Right hindlimb (tissue), 1 donor: ENCODE measurements around the gene TPT1.

Source experiments
- DNase-seq: peaks from one replicate; pipeline ENCODE4 v3.0.0-alpha.2; 2018

TPT1 gene

GRCh38 chr13:45333251-45333976, 7.6 kb downstream of the TPT1 start:
- no peak for DNase-seq

- DNase-seq: no peak
Observed at GRCh38 chr13:45332831-45333219, 8.2 kb downstream of the TPT1 start.

GRCh38 chr13:45332036-45332830, 8.8 kb downstream of the TPT1 start:
- no peak for DNase-seq

- no peak for DNase-seq
Observed at GRCh38 chr13:45331692-45332035, 9.3 kb downstream of the TPT1 start.

- no peak for DNase-seq
Observed at GRCh38 chr13:45331123-45331619, 9.8 kb downstream of the TPT1 start.

- no peak for DNase-seq
Observed at GRCh38 chr13:45328661-45329111, 12.3 kb downstream of the TPT1 start.

- no peak for DNase-seq
Observed at GRCh38 chr13:45327253-45327955, 13.6 kb downstream of the TPT1 start.

GRCh38 chr13:45325806-45326205, 15.2 kb downstream of the TPT1 start:
- DNase-seq: peak; percentile 68

GRCh38 chr13:45320876-45321629, 19.9 kb downstream of the TPT1 start:
- no peak for DNase-seq

GRCh38 chr13:45316996-45317395, 24.0 kb downstream of the TPT1 start:
- DNase-seq: no peak

- no peak for DNase-seq
Observed at GRCh38 chr13:45316338-45316737, 24.6 kb downstream of the TPT1 start.

- no peak for DNase-seq
Observed at GRCh38 chr13:45315520-45316167, 25.3 kb downstream of the TPT1 start.

- DNase-seq: no peak
Observed at GRCh38 chr13:45314822-45315221, 26.2 kb downstream of the TPT1 start.

- no peak for DNase-seq
Observed at GRCh38 chr13:45310341-45311131, 30.4 kb downstream of the TPT1 start.

- no peak for DNase-seq
Observed at GRCh38 chr13:45306966-45307365, 34.0 kb downstream of the TPT1 start.

- no peak for DNase-seq
Observed at GRCh38 chr13:45305079-45305478, 35.9 kb downstream of the TPT1 start.

- DNase-seq: no peak
Observed at GRCh38 chr13:45303866-45304265, 37.1 kb downstream of the TPT1 start.

GRCh38 chr13:45303026-45303425, 38.0 kb downstream of the TPT1 start:
- DNase-seq: no peak

- no peak for DNase-seq
Observed at GRCh38 chr13:45302507-45302906, 38.5 kb downstream of the TPT1 start.

- no peak for DNase-seq
Observed at GRCh38 chr13:45301263-45301662, 39.7 kb downstream of the TPT1 start.
